Right ventricle myocardium inferior (tissue), 1 donor: ENCODE data around the gene TMEM139. TPM values are rescaled to one million over a fixed set of nuclear protein-coding genes. Genes with fewer than 3 reads are reported as not detected.

ENCODE experiments used
- total RNA-seq: library from RNA; stranded (reverse); fragmentation: NEBNext Ultra II Directional; extraction: Animal tissue kit (Norgen Biotek cat#: 25700); gene quantifications from one replicate; pipeline ENCODE4 v1.2.1, GENCODE V29; 2021
- donor health status: DM: no; HTN: yes; CAD: no; lungs with severe emphysema.

TMEM139 gene
- total RNA-seq, 1 donor from 2014 or later = 14.8 TPM

Other genes with a start within 250 kb of the TMEM139 start
- not detected for gene OR6V1, start 232.6 kb upstream of the TMEM139 start, total RNA-seq
- gene PIP, start 152.9 kb upstream of the TMEM139 start, total RNA-seq = not detected
- gene TAS2R39, start 101.5 kb upstream of the TMEM139 start, total RNA-seq = not detected
- not detected for gene TAS2R40, start 62.9 kb upstream of the TMEM139 start, total RNA-seq
- gene GSTK1, start 21.5 kb upstream of the TMEM139 start, total RNA-seq = 278 TPM
- 11.8 TPM for gene CASP2, start 3.4 kb downstream of the TMEM139 start, total RNA-seq
- not detected for gene CLCN1, start 31.2 kb downstream of the TMEM139 start, total RNA-seq
- 0.73 TPM for gene FAM131B, start 77.8 kb downstream of the TMEM139 start, total RNA-seq
- gene ZYX, start 96.4 kb downstream of the TMEM139 start, total RNA-seq = 75.9 TPM
- gene EPHA1, start 123.9 kb downstream of the TMEM139 start, total RNA-seq = not detected
- not detected for gene TAS2R60, start 158.5 kb downstream of the TMEM139 start, total RNA-seq
- gene TAS2R41, start 192.9 kb downstream of the TMEM139 start, total RNA-seq = not detected